ENCODE measurements around the gene SLC8B1.

The SLC8B1 gene

GRCh38 chr12:113249546-113249945 is 85.4 kb downstream of the SLC8B1 start:
- DNase-seq (ENCODE audit: low read depth): no peak
- TF ChIP-seq CTCF (IDR thresholded peaks at IDR 0.05; ENCODE audit: control insufficient read depth, insufficient read depth, low read depth, low read length, missing control alignments): no peak
- H3K4me3 ChIP-seq (ENCODE audit: control insufficient read depth, low read depth, low read length): no peak overlapping the region

GRCh38 chr12:113248842-113249435 is 86.0 kb downstream of the SLC8B1 start:
- TF ChIP-seq CTCF (IDR thresholded peaks at IDR 0.05; ENCODE audit: control insufficient read depth, insufficient read depth, low read depth, low read length, missing control alignments): no peak
- no peak for DNase-seq (ENCODE audit: low read depth)
- no peak overlapping the region for H3K4me3 ChIP-seq (ENCODE audit: control insufficient read depth, low read depth, low read length)
